Stimulated activated CD4-positive, alpha-beta T cell treated with anti-CD3 and anti-CD28 coated beads, Interleukin-12 subunit alpha, Interleukin-12 subunit beta, amount 100 ng/mL, for 24 hours (primary cell): ENCODE measurements around the gene DYNLRB1.
"Not testable (repeated sequence)": the region's sequence is repeated elsewhere in the genome, so short reads cannot be mapped to it uniquely, and the experiment has no call there.

Experiments
- DNase-seq, 2 experiments: peaks; one replicate each; pipeline ENCODE4 v3.0.0-alpha.2; 2020; ENCODE audit warnings: low read depth in 2 of 2

DYNLRB1 gene

GRCh38 chr20:34516247-34517113 is at the start of gene DYNLRB1:
TSS of gene DYNLRB1 (plus strand) at chr20:34516422. CDS start at chr20:34516459, 37 bp downstream.
- peak; percentile 88 to 95 for DNase-seq

GRCh38 chr20:34468951-34469350 is 47.3 kb upstream of the DYNLRB1 start:
- no peak for DNase-seq

DNA sequence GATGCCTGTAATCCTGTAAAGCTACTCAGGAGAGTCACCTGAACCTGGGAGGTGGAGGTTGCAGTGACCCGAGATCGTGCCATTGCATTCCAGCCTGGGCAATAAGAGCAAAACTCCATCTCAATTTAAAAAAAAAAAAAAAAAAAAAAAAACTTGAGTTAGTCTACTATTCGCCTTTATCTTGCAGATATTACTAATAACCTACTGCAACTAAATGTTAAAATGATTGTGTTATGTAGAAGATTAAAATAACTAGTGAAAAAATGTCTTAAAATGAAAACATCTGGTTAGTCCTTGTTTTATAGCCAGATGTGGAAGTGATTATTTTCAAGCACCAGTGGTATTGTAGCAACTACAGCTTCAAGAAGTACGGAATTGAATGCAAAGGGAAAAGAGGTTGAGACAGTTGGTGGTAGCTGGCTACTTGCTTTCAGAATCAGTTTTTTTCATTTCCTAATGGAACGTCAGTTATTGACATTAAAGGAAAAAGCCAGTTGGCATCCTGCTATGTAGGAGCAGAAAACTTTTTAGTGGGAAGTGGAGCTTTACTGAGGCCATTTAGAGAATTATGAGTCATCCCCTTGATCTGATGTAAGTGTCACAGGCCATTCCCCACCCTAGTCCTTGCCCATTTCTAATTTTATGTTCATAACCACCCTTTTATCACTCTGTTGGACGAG is 43.8 kb upstream of the DYNLRB1 start:
- no peak for DNase-seq

GRCh38 chr20:34473262-34473883 is 42.8 kb upstream of the DYNLRB1 start:
- no peak for DNase-seq

GRCh38 chr20:34475979-34476736 is 40.1 kb upstream of the DYNLRB1 start:
- DNase-seq, result peak in 1 of 2 experiments; percentile 25

DNA sequence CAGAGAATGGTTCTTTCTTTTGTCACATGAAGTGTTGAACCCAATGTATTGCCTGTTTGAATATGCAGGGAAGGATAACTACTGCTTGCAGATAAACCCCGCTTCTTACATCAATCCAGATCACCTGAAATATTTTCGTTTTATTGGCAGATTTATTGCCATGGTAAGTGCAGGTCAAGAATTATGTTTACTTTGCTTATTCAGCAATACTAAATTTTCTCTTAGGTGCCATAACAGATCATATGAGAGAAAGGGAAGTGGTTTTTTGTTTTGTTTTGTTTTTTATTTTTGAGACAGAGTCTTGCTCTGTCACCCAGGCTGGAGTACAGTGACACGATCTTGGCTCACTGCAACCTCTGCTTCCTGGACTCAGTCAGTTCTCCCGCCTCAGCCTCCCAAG is 36.6 kb upstream of the DYNLRB1 start:
- no peak for DNase-seq

GRCh38 chr20:34482154-34482553 is 34.1 kb upstream of the DYNLRB1 start:
- not testable (repeated sequence) for DNase-seq

GRCh38 chr20:34483585-34484220 is 32.5 kb upstream of the DYNLRB1 start:
- not testable (repeated sequence) for DNase-seq

GRCh38 chr20:34485068-34485634 is 31.1 kb upstream of the DYNLRB1 start:
- no peak for DNase-seq

GRCh38 chr20:34491226-34491931 is 24.8 kb upstream of the DYNLRB1 start:
- DNase-seq, result no peak

DNA sequence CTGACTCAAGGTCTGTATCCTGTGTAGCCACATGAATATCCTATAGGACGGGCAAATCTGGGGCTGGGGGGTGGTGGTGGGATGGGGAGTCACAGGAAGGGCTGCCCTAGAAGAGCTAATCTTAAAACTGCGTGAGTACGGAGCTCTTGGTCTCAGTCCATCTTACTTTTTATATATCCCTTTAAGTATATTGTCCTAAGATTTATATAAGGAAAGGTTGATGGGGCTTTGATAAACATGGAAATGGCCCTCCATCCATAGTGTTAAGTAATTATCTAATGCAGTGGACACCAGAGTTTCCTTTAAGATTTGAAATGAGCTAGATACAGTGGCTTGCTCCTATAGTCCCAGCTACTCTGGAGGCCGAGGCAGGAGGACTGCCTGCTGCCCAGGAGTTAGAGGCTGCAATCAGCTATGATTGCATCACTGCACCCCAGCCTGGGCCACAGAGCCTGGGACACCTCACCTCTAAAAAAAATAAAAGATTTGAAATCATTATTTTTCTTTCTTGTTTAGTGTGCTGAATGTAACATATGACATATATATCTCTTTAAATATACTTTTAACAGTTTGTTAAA is 24.2 kb upstream of the DYNLRB1 start:
- DNase-seq, result no peak

DNA sequence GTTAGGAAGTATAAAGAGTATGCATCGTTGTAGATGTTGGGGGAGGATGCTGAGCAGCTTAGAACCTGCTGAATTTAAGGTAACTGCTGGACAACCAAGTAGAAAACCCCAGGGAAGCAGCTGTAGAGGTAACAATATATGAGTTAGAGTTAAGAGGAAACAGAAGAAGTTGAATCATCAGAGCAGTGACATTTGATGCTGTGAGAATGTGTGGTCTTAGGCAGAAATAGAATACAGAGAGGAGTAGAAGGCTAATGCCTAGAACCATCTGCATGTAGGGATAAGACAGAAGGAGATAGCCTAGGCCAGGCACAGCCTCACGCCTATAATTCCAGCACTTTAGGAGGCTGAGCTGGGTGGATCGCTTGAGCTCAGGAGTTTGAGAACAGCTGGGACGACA is 22.6 kb upstream of the DYNLRB1 start:
- DNase-seq, result no peak

- DNase-seq, result no peak
Observed at GRCh38 chr20:34495307-34495706, 20.9 kb upstream of the DYNLRB1 start.

DNA sequence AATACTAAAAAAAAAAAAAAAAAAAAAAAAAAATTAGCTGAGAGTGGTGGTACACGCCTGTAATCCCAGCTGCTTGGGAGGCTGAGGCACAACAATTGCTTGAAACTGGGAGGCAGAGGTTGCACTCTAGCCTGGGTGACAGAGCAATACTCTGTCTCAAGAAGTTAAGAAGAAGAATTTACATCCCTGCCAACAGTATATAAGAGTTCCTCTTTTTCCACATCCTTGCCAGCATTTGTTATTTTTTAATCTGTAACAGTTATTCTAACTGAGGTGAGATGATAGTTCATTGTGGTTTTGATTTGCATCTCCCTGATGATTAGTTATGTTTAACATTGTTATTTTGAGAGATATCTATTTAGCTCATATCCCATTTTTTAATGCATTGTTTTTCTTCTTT is 20.3 kb upstream of the DYNLRB1 start:
- no peak for DNase-seq

GRCh38 chr20:34497596-34497995 is 18.6 kb upstream of the DYNLRB1 start:
- not testable (repeated sequence) for DNase-seq

GRCh38 chr20:34500823-34501222 is 15.4 kb upstream of the DYNLRB1 start:
- no peak for DNase-seq

DNA sequence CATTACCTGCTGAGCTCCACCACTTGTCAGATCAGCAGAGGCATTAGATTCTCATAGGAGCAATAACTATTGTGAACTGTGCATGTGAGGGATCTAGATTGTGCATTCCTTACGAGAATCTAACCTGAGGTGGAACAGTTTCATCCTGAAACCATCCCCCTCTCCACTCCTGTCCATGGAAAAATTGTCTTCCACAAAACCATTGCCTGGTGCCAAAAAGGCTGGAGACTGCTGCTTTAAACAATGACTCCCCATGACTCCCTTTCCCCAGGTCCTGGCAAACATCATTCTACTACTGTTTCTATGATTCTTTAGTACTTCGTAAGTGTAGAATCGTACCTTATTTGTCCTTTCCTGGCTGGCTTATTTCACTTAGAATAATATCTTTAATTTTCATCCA is 9.7 kb upstream of the DYNLRB1 start:
- no peak for DNase-seq

DNA sequence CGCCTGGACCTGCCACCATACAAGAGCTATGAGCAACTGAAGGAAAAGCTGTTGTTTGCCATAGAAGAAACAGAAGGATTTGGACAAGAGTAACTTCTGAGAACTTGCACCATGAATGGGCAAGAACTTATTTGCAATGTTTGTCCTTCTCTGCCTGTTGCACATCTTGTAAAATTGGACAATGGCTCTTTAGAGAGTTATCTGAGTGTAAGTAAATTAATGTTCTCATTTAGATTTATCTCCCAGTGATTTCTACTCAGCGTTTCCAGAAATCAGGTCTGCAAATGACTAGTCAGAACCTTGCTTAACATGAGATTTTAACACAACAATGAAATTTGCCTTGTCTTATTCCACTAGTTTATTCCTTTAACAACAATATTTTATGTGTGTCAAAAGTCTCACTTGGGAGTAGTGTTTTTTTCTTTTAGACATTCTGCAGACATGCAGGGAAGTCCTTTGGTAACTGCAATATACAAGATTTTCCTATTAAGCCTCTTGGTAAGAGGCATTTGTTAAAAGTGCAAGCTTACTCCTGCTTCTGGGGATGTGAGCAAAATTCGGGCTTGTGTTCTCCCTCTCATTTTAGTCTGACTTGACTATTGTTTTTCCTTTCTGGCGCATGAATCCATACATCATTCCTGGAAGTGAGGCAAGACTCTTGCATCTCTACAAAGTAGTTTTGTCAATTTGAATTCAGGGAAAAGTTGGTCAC is 8.4 kb upstream of the DYNLRB1 start:
- DNase-seq, result no peak

DNA sequence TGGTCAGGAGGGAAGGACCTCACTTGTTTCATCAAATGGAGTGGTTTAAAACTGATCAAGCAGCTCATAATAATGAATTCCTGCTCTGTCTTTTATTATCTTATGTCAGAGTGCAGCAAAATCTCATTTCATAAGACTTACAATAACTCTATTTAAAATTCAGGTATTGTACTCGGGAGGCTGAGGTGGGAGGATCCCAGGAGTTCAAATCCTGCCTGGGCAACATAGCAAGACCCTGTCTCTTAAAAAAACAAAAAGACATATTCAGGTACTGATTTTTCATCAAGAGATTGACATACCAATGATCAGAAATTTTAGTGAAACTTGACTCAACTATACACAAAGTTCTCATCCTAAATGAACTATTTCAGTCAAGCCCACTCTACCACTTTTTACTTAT is 5.6 kb upstream of the DYNLRB1 start:
- DNase-seq, result no peak
